GM21390 (cell line): ENCODE results near the gene NFIC.
"Not testable (repeated sequence)": the region's sequence is repeated elsewhere in the genome, so short reads cannot be mapped to it uniquely, and the experiment has no call there.

Experiments used
- ATAC-seq: cut with Tn5 transposase; IDR thresholded peaks from one replicate; pipeline ENCODE4 v1.9.1; 2021; ENCODE audit not compliant: unreplicated experiment

Gene NFIC

GRCh38 chr19:3370728-3371591 lies 4.6 kb downstream of the NFIC start:
- ATAC-seq, result no peak

GRCh38 chr19:3372413-3372812 lies 6.0 kb downstream of the NFIC start:
- no peak for ATAC-seq

- ATAC-seq, result no peak
These were observed 7.6 kb downstream of the NFIC start for GRCh38 chr19:3373971-3374368.

GRCh38 chr19:3374369-3375112 lies 8.2 kb downstream of the NFIC start:
- ATAC-seq, result no peak

GRCh38 chr19:3375221-3376090 lies 9.1 kb downstream of the NFIC start:
- ATAC-seq, result no peak

GRCh38 chr19:3376091-3376455 lies 9.7 kb downstream of the NFIC start:
- ATAC-seq, result not testable (repeated sequence)

- no peak for ATAC-seq
These were observed 12.2 kb downstream of the NFIC start for GRCh38 chr19:3378352-3379150.

- no peak for ATAC-seq
These were observed 14.4 kb downstream of the NFIC start for GRCh38 chr19:3380829-3381228.

- no peak for ATAC-seq
These were observed 15.5 kb downstream of the NFIC start for GRCh38 chr19:3381701-3382372.

GRCh38 chr19:3382460-3383100 lies 16.2 kb downstream of the NFIC start:
- no peak for ATAC-seq

GRCh38 chr19:3383121-3383722 lies 16.8 kb downstream of the NFIC start:
- ATAC-seq, result no peak

GRCh38 chr19:3386447-3387234 lies 20.3 kb downstream of the NFIC start:
- no peak for ATAC-seq

GRCh38 chr19:3387645-3388589 lies 21.5 kb downstream of the NFIC start:
- ATAC-seq, result no peak

- no peak for ATAC-seq
These were observed 23.0 kb downstream of the NFIC start for GRCh38 chr19:3389446-3389778.

- no peak for ATAC-seq
These were observed 23.5 kb downstream of the NFIC start for GRCh38 chr19:3389876-3390371.

GRCh38 chr19:3391911-3392310 lies 25.5 kb downstream of the NFIC start:
- not testable (repeated sequence) for ATAC-seq

GRCh38 chr19:3392480-3392879 lies 26.1 kb downstream of the NFIC start:
- ATAC-seq, result no peak
